HepG2 (cell line): ENCODE measurements around the gene FUT6. TPM values are rescaled to one million over a fixed set of nuclear protein-coding genes. Genes with fewer than 3 reads are reported as not detected.
A peak's percentile ranks its signal among the peaks of the same experiment; 100 is the strongest.

ENCODE experiments used
- ATM ChIP-seq: fragments of 450-650 bp; IDR thresholded peaks from 2 replicates; pipeline ENCODE4 v1.7.1; 2017; ENCODE audit warnings: mild to moderate bottlenecking, borderline replicate concordance
- FOXA3 ChIP-seq: IDR thresholded peaks from 2 replicates; pipeline ENCODE4 v1.6.1; 2016; ENCODE audit warnings: missing genetic modification reagents, missing compliant biosample characterization
- HNRNPLL ChIP-seq: fragments of 200-400 bp; formaldehyde crosslinking; IDR thresholded peaks from 2 replicates; pipeline ENCODE4 v1.6.1; 2017; ENCODE audit warnings: mild to moderate bottlenecking, low read depth, low read length; ENCODE audit not compliant: poor library complexity, severe bottlenecking
- MTA1 ChIP-seq: sonication (generic); formaldehyde crosslinking; IDR thresholded peaks from 2 replicates; pipeline ENCODE4 v1.4.0; 2020; ENCODE audit warnings: missing genetic modification reagents, mild to moderate bottlenecking, borderline replicate concordance
- NR2F6 ChIP-seq, 2 experiments: IDR thresholded peaks; 2 replicates each; pipeline ENCODE4 v1.6.1; 2016; ENCODE audit warnings: antibody characterized with exemption in 1 of 2, mild to moderate bottlenecking in 1 of 2
- POGZ ChIP-seq: sonication (generic); formaldehyde crosslinking; IDR thresholded peaks from 2 replicates; pipeline ENCODE4 v1.4.0; 2020; ENCODE audit warnings: mild to moderate bottlenecking, missing genetic modification reagents
- SALL1 ChIP-seq: sonication (generic); formaldehyde crosslinking; IDR thresholded peaks from 2 replicates; pipeline ENCODE4 v1.8.0; 2022; ENCODE audit warnings: mild to moderate bottlenecking, missing genetic modification reagents
- SIN3B ChIP-seq: fragments of 150-350 bp; IDR thresholded peaks from 2 replicates; pipeline ENCODE4 v1.6.1; 2014; ENCODE audit warnings: low read length
- SP4 ChIP-seq: sonication (generic); formaldehyde crosslinking; IDR thresholded peaks from 2 replicates; pipeline ENCODE4 v1.8.1; 2023; ENCODE audit warnings: mild to moderate bottlenecking, missing genetic modification reagents
- ZBTB38 ChIP-seq: sonication (generic); formaldehyde crosslinking; IDR thresholded peaks from 2 replicates; pipeline ENCODE4 v1.5.1; 2020; ENCODE audit warnings: mild to moderate bottlenecking, missing genetic modification reagents
- ZNF274 ChIP-seq: sonication (generic); formaldehyde crosslinking; IDR thresholded peaks from 2 replicates; pipeline ENCODE4 v1.5.1; 2020; ENCODE audit warnings: mild to moderate bottlenecking, missing genetic modification reagents
- ZNF605 ChIP-seq: sonication (generic); formaldehyde crosslinking; IDR thresholded peaks from 2 replicates; pipeline ENCODE4 v1.8.0; 2022; ENCODE audit warnings: mild to moderate bottlenecking, missing genetic modification reagents
- ZNF609 ChIP-seq: sonication (generic); formaldehyde crosslinking; IDR thresholded peaks from 2 replicates; pipeline ENCODE4 v1.4.0; 2020; ENCODE audit warnings: mild to moderate bottlenecking, missing genetic modification reagents, borderline replicate concordance
- ZNF7 ChIP-seq: IDR thresholded peaks from 2 replicates; pipeline ENCODE4 v1.6.1; 2016; ENCODE audit warnings: missing biosample characterization, missing genetic modification reagents
- polyA plus RNA-seq, 8 experiments: library from polyadenylated mRNA; depleted of rRNA in 3 of 8; stranded (reverse) in 7 of 8; unstranded in 1 of 8; fragments of >200 nt; fragmentation: Illumina TruSeq in 4 of 8; extraction: Trizol in 4 of 8; gene quantifications; 2 replicates each; pipeline versions ENCODE4 v1.2.1 to v1.2.3, GENCODE V29; 2011 to 2016; ENCODE audit warnings: low read depth in 4 of 8, missing spikeins in 1 of 8, mixed read lengths in 1 of 8; ENCODE audit not compliant: insufficient read depth in 1 of 8
- total RNA-seq, 5 experiments: library from RNA; depleted of rRNA; stranded (reverse); fragments of >200 nt; fragmentation: Illumina TruSeq; extraction: Trizol; gene quantifications; 2 replicates each; pipeline ENCODE4 v1.2.3, GENCODE V29; 2016; ENCODE audit warnings: low read depth in 1 of 5
- TF ChIP-seq, protein P1 (sequence below): sonication (generic); formaldehyde crosslinking; IDR thresholded peaks from 2 replicates; pipeline ENCODE4 v1.4.0; 2020; ENCODE audit warnings: mild to moderate bottlenecking, missing genetic modification reagents
- TF ChIP-seq, protein P2 (sequence below): sonication (generic); formaldehyde crosslinking; IDR thresholded peaks from 2 replicates; pipeline ENCODE4 v1.9.0; 2022; ENCODE audit warnings: low read depth, missing genetic modification reagents

Gene FUT6
- total and polyA plus RNA-seq, 2 of the 13 experiments (the other 11 are each of a cell fraction or from before 2014, with no cell fraction given) = 8.2 to 27.7 TPM

DNA sequence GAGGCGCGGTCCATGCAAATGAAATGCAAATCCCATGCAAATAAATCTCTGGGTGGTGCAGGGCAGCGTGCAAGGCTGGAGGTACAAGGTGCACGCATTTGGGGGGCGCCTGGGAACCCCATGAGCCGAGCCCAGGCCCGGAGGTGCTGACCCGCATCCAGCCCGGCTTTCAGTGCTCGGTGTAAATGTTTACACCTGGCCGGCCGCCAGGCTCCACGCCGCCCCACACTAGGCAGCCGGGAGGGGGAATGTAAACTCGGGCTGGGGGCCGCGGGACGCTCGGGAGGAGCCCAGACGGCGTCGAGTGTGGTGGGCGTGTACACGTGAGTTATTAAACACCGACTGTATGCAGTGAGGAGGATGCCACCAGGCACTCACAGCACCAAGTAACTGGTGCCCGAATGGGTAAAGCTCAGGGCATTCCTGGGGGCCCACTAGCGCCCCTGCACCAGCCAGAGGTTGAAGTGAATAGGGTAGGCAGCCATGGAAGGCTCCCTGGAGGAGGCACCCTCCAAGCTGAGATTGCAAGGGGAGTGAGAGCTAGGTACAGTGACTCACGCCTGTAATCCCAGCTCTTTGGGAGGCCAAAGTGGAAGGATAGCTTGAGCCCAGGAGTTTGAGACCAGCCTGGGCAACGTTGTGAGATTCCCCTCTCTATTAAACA is 17.2 kb downstream of the FUT6 start (continued):
- TF ChIP-seq, protein P1, sequence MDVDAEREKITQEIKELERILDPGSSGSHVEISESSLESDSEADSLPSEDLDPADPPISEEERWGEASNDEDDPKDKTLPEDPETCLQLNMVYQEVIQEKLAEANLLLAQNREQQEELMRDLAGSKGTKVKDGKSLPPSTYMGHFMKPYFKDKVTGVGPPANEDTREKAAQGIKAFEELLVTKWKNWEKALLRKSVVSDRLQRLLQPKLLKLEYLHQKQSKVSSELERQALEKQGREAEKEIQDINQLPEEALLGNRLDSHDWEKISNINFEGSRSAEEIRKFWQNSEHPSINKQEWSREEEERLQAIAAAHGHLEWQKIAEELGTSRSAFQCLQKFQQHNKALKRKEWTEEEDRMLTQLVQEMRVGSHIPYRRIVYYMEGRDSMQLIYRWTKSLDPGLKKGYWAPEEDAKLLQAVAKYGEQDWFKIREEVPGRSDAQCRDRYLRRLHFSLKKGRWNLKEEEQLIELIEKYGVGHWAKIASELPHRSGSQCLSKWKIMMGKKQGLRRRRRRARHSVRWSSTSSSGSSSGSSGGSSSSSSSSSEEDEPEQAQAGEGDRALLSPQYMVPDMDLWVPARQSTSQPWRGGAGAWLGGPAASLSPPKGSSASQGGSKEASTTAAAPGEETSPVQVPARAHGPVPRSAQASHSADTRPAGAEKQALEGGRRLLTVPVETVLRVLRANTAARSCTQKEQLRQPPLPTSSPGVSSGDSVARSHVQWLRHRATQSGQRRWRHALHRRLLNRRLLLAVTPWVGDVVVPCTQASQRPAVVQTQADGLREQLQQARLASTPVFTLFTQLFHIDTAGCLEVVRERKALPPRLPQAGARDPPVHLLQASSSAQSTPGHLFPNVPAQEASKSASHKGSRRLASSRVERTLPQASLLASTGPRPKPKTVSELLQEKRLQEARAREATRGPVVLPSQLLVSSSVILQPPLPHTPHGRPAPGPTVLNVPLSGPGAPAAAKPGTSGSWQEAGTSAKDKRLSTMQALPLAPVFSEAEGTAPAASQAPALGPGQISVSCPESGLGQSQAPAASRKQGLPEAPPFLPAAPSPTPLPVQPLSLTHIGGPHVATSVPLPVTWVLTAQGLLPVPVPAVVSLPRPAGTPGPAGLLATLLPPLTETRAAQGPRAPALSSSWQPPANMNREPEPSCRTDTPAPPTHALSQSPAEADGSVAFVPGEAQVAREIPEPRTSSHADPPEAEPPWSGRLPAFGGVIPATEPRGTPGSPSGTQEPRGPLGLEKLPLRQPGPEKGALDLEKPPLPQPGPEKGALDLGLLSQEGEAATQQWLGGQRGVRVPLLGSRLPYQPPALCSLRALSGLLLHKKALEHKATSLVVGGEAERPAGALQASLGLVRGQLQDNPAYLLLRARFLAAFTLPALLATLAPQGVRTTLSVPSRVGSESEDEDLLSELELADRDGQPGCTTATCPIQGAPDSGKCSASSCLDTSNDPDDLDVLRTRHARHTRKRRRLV (CRISPR knock-in tag) = peak; percentile 96
- TF ChIP-seq SIN3B (no peak), FOXA3 (peak; percentile 54), ZBTB38 (CRISPR knock-in tag) (peak; percentile 45; the same call in 1 of the 2 replicates), HNRNPLL (peak; percentile 34), ZNF609 (CRISPR knock-in tag) (0 out of 2 replicates have a peak, but pooled peaks have one; percentile 38), ZNF605 (CRISPR knock-in tag) (peak; percentile 35; the same call in 1 of the 2 replicates), ZNF7 (CRISPR knock-in tag) (no peak), POGZ (CRISPR knock-in tag) (no peak), SALL1 (CRISPR knock-in tag) (peak; percentile 59; the same call in 1 of the 2 replicates), MTA1 (CRISPR knock-in tag) (peak; percentile 73; the same call in 1 of the 2 replicates), NR2F6 (IDR thresholded peaks at IDR 0.05) (no peak), NR2F6 (CRISPR knock-in tag; IDR thresholded peaks at IDR 0.05) (peak; percentile 22; the same call in 1 of the 2 replicates), ZNF274 (0 out of 2 replicates have a peak, but pooled peaks have one; percentile 11), ATM (no peak), SP4 (CRISPR knock-in tag) (0 out of 2 replicates have a peak, but pooled peaks have one; percentile 29)
- TF ChIP-seq, protein P2, sequence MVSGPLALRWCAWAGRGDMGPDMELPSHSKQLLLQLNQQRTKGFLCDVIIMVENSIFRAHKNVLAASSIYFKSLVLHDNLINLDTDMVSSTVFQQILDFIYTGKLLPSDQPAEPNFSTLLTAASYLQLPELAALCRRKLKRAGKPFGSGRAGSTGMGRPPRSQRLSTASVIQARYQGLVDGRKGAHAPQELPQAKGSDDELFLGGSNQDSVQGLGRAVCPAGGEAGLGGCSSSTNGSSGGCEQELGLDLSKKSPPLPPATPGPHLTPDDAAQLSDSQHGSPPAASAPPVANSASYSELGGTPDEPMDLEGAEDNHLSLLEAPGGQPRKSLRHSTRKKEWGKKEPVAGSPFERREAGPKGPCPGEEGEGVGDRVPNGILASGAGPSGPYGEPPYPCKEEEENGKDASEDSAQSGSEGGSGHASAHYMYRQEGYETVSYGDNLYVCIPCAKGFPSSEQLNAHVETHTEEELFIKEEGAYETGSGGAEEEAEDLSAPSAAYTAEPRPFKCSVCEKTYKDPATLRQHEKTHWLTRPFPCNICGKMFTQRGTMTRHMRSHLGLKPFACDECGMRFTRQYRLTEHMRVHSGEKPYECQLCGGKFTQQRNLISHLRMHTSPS = peak; percentile 39; the same call in 1 of the 2 replicates
